ENCODE measurements around the gene LRP5.

Gene LRP5

DNA sequence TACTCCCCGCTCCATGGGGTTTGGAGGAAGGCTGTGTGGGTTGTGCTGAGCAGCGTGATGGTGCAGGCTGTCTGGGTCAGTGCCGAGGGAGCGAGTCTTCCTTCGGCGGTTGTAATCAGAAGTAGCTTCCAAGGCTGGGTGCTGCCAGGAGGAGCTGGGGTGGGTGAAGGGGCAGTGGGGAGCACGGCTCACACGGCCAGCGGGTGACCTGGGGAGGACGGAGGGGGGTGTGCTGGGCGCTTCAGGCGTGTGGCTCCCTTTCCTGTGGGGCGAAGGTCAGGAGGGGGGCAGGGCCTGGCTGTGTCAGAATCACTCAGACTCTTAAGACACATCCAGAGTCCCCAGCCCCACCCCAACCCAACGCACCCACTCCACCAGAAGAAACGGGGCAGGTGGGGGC lies 60.2 kb downstream of the LRP5 start:
- no peak for DNase-seq

DNA sequence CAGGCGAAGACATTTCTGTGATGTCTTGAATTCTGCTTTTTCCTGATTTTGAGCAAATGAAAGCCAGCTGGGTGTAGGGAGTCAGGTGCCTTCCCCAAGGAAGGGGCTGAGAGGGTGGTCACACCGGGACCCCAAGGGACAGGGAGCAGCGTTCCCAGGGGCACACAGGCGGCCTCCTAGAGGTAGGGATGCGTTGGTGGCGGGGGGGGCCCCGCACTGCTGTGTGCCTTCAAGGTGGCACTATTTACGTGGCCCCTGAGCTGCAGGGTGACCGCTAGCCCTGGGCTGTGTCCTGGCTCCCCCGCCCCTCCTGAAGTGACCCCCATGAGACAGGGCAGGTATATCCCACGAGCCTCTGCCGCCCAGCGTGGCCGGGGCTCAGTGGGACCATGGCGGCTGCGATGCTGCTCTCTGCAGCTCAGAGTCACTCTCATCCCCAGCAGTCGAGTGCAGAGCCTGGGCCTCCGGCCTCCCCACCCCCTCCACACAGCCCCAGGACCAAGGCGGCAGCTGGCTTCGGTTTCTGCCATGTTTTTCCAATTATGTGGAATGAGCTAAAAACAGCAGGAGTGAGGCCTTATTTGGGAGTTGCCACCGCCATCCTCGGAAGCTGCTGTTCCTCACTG lies 60.9 kb downstream of the LRP5 start:
- no peak for DNase-seq

DNA sequence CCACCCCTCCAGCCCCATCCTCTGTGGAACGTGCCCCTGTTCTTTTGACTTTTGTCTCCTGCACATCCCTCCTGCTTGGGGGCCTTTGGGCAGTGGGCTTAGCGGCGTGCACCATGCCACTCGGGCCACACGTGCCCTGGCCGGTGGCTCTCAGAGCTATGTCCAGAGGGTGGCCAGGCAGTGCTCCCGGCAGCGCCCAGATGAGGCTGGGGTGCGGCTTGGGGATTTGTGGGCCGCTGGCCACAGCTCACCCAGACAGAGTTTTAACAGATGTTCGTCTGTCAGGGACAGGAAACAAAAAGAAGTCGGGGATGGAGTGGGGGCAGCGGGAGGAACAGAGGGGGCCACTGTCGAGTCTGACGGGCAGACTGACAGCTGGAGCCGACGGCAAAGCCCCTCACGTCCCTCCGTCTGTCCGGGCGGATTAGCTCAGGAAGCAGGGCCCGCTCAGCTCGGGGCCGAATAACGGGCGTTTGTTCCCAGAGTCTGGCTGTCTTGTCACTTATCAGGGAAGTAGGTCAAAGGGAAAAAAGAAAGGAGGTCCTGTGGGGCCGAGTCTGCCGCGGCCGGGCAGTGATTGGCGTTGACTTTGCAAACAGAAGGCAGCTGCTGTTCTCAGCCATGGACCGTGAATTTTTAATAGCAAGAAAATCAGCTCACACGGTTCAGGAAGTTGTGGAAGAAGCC lies 61.6 kb downstream of the LRP5 start:
- no peak for DNase-seq

DNA sequence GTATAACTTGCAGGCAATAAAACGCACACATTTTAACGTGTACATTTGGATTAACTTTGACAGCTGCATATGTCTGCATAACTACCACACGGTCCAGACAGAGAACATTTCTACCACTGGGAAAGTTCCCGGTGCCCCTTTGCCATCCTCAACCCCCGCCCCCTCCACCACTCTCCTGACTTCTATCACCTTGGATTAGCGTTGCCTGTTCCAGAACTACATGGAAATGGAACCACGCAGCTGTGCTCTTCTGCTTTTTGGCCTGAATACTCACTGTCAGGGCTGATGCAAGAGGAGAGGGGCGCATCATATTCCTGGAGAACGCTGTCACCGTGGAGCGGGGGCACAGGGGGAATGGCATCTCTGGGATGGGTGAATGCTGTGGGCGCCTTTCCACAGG lies 62.1 kb downstream of the LRP5 start:
- DNase-seq = no peak

DNA sequence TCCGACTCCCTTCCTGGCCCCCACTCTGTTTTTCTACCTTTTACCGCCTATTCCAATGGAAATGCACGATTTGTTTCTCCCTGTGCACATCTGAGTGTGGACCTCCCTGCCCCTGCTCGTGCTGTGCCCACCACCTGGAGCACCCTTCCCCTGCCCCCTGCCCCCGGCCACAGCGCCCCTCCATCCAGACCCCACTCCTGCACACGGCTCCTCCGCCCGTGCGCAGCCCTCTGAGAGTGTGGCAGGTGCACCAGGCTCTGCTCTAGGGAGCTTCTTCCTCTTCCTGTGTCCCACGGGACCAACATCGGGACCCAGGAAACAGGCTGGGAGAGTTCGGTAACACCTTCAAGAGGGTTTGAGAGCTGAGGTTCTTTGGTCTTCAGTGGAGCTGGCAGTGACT lies 62.9 kb downstream of the LRP5 start:
- DNase-seq = no peak

DNA sequence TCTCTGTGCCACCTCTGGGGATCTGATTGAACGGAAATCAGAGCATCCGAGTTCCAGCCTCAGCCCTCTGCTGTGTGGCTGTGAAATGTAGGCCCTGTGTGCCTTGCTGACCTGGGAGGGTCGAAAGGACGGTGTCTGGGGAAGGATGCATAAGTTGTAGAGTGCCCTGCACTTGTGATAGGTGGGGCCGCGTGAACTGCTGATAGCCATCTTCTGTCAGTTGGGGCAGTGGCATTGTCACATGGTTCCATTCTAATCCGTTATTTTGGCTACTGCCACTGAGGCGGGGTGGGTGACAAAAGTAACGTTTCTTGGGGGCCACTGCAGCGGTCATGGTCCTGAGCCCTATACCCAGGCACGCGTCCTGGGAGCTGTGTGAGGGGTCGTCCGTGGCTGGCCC lies 63.4 kb downstream of the LRP5 start:
- no peak for DNase-seq

DNA sequence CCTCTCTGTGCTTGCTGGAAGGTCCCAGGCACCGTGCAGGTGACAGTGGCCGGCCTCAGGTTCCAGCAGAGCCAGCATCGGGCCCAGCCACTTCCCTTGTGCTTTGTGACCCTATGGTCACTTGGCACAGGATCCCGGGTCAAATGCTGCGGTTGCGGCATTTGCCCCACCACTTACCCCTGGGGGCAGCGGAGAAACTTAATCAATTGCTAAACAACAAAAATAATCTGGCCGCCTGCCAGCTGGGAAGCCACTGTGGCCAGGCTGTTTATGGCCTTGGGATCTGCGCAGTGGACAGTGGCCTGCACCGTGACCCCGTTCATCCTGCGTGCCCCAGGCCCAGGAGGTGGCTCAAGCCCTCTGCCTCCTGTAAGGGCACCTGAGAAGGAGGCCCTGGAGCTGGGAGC lies 65.0 kb downstream of the LRP5 start:
- no peak for DNase-seq

DNA sequence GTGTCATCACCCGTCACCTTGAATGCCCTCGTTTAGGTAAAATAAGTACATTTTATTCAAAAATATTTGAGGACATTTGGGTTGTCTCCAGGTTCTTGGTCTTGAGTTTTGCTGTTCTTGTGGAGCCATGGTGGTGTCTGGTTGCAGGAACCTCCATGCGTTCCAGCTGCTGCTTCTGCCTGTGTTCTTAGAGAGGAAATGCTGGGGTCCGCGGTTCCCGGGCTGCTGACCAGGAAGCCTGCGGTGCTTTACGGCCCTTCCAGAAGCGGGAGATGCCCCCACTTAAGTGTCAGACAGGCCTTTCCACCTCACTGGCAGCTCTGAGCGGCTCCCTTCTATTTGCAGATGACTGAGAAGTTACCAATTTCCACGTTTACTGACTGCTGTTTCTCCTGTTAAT lies 66.8 kb downstream of the LRP5 start:
- DNase-seq = no peak

DNA sequence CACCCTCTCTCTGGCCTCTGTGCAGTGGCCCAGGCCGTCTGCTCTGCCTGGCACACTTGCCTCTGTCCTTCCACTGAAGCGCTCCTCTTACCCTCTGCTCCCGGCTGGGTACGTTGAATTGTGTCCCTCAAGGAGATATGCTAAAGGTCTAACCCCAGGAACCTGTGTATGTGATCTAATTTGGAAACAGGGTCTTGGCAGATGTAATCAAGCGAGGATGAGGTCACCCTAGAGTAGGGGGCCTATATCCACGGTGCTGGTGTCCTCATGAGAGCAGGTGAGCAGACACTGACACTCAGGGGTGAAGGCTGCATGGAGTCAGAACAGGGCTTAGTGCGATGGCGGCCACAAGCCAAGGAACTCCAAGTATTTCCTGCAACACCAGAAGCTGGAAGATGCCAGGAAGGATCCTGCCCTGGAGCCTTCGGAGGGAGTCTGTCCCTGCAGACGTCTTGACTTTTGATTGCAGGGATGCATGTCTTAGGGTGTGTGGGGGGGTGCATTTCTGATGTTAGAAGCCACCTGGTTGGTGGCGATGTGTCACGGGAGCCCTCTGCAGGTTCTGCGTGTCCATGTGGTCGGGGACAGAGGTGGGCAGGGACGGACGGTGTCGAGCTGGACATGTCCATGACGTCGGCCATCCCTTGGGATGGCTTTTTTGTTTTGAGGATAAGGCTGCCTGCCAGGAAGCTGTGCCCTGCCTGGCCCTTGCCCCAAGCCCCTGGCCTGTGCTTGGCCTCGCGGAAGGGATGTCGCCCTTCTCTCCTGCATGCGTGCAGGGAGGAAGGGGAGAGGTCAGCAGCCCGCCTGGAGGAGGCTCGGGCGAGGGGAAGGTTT lies 68.6 kb downstream of the LRP5 start:
- DNase-seq = no peak

DNA sequence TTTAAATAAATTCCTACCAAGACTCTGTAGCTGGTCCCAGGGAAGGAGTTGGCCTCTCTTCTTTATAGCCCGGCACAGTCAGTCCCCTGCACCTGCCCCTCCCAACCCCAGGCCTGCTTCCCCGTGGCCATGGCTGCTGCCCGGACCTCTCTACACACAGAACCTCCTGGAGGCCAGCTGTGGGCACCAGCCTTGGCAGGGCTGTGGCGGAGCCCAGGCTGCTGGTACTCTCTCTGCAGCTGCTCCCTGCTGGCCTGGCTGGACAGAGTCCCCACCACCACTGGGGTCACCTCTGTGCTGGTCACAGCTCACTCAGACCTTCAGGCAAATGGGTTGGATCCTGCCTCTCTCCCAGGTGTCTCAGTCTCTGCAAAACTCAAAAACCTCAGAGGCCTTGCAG lies 69.3 kb downstream of the LRP5 start:
- DNase-seq = no peak

DNA sequence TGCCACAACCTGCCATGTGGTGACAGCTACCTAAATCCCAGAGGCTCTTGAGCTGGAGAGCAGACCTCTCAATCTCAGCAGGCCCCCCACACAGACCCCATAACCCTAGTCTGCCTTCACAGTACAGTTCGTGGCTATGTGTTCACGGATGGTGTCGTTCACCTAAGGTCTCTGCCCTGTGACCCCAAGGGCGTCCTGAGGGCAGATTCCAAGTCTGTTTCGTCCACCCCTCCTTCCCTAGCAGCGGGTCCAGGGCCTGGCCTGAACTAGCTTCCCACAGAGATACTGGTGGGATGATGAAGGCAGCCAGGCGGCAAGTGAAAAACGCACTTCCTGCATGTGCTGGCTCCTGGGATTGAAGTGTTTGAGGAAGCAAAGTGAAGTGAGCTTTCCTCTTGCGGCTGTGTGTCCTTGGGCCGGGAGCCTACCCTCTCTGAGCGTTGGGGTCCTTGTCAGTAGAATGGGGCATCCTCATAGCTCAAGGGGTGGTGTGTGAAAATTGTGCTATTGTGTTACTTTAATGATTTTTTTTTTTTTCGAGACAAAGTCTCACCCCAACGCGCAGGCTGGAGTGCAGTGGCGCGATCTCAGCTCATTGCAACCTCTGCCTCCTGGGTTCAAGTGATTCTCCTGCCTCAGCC lies 70.1 kb downstream of the LRP5 start:
- DNase-seq = no peak

DNA sequence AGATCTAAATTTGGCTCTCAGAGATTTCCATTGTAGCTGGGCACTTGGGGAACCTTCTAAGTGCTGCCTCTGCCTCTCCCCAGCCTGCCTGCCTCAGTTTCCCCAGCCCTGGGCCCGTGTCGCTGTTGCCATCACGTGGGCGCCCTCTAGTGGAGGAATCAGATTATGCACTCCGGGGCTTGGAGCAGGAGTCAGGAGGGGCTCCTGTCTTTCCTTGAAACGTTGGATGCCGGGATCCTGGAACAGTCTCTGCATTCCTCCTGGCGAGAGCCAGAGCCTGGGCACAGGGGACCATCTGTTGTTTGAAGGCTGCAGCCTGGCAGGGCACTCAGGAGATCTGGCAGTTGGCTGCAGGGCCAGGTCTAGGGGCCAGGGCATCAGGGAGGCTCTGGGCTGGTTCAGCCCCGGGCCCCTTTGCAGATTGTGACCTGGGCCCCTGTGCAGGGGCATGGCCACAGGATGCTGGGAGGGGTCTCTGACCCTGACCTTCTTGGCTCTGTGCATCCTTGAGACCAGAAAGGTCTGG lies 71.6 kb downstream of the LRP5 start:
- DNase-seq = peak; percentile 50

DNA sequence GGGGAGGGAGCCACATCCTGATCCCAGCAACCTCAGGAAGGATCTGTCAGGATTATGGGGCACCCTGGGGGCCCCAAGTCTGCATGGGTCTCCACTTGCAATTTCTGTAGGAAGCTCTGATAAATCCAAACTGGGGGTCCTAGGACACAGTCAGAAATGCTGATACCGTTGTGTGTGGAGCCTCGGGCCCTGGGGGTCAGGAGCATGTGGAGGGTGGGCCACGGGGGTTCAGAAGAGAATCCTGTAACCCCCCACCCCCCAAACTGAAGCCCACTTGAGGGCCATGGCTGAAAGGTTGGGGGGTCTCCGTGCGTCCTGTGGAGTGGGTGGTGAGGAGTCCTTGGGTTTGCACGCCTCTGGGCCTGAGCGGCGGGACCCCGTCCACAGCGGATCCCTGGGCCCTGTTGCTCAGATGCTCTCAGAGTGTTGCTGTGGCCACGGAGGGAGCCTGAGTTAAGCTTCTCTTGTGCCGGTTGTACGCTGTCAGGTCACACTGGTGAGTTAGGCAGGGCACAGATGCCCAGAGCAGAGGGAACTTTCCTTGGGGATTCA lies 72.2 kb downstream of the LRP5 start:
- no peak for DNase-seq

DNA sequence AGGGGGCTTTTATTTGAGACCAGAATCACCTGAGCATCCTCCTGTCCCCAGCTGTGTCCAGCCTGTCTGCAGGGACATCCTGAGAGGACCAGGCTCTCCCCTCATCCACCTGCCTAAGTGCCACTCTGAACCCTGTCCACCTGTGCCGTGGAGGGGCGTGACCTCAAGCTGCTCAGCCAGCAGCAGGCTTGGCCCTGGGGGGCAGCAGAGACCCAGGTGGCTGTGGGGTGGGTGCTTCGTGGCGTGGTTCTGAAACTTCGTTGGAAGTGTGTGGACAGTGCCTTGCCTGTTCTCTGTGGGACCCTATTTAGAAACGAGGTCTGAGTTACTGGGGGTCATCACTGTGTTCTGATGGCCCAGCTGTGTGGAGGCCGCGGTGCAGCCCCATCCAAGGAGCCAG lies 72.7 kb downstream of the LRP5 start:
- DNase-seq = no peak

DNA sequence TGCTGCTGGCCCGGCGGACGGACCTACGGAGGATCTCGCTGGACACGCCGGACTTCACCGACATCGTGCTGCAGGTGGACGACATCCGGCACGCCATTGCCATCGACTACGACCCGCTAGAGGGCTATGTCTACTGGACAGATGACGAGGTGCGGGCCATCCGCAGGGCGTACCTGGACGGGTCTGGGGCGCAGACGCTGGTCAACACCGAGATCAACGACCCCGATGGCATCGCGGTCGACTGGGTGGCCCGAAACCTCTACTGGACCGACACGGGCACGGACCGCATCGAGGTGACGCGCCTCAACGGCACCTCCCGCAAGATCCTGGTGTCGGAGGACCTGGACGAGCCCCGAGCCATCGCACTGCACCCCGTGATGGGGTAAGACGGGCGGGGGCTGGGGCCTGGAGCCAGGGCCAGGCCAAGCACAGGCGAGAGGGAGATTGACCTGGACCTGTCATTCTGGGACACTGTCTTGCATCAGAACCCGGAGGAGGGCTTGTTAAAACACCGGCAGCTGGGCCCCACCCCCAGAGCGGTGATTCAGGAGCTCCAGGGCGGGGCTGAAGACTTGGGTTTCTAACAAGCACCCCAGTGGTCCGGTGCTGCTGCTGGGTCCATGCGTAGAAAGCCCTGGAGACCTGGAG lies 74.1 kb downstream of the LRP5 start:
- DNase-seq = no peak

DNA sequence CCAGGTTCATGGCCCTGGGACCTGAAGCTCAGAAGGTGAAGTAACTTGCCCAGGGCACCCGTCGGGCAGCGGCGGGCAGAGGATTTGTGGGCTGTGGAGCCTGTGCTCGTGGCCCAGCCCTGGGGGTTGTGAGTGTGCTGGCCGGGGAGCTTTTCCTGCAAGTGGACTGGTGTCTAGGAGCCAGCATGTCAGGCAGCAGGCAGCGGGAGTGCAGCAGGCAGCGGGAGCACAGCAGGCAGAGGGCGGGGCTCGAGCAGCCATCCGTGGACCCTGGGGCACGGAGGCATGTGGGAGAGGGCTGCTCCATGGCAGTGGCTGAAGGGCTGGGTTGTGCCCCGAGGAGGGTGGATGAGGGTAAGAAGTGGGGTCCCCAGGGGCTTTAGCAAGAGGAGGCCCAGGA lies 75.4 kb downstream of the LRP5 start:
- no peak for DNase-seq

DNA sequence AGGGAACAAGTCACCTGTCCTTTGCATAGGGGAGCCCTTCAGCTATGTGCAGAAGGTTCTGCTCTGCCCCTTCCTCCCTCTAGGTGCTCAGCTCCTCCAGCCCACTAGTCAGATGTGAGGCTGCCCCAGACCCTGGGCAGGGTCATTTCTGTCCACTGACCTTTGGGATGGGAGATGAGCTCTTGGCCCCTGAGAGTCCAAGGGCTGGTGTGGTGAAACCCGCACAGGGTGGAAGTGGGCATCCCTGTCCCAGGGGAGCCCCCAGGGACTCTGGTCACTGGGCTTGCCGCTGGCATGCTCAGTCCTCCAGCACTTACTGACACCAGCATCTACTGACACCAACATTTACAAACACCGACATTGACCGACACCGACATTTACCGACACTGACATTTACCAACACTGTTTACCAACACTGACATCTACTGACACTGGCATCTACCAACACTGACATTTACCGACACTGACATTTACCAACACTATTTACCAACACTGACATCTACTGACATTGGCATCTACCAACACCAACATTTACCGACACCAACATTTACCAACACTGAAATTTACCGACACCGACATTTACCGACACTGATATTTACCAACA lies 76.3 kb downstream of the LRP5 start:
- no peak for DNase-seq

DNA sequence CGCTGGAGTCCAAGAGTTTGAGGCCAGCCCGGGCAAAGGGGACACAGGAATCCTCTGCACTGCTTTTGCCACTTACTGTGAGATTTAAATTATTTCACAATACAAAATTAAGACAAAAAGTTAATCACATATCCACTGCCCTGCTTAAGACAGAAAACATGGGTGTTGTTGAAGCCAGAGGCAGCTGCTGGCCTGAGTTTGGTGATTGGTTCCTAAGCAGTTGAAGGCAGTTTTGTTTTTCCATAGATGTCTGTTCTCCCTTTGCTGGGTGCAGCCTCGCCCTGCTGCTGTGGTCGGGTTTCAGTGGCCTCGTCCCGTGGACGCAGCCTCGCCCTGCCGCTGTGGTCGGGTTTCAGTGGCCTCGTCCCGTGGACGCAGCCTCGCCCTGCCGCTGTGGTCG lies 77.9 kb downstream of the LRP5 start:
- no peak for DNase-seq

DNA sequence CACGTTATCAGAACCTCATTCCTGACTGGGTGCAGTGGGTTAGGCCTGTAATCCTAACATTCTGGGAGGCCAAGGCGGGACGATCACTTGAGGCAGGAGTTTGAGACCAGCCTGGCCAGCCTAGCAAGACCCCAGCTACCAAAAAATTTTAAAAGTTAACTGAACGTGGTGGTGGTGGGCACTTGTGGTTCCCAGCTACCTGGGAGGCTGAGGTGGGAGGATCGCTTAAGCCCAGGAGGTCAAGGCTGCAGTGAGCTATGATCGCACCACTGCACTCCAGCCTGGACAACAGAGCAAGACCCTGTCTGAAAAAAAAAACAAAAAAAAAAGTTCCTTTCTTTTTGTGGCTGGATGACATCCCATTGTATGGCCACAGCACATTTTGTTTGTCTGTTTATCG lies 80.4 kb downstream of the LRP5 start:
- no peak for DNase-seq

DNA sequence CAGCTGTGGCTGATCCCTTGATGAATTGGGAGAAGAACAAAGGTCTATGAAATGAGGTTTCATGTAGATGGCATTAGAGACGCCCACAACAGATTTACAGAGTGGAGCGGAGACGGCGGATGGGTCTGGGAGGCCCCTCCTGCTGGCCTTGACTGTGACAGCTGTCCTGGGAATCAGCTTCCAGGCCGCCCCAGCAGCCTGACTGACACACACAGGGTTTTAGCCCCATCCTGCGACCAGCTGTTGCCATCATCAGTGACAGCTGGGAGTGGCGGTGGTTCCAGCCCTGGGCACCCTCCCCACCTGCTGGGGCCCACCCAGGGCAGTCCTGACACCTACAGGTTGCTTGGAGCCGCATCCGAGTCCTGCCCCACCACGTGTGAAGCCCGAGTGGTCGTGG lies 84.1 kb downstream of the LRP5 start:
- no peak for DNase-seq

DNA sequence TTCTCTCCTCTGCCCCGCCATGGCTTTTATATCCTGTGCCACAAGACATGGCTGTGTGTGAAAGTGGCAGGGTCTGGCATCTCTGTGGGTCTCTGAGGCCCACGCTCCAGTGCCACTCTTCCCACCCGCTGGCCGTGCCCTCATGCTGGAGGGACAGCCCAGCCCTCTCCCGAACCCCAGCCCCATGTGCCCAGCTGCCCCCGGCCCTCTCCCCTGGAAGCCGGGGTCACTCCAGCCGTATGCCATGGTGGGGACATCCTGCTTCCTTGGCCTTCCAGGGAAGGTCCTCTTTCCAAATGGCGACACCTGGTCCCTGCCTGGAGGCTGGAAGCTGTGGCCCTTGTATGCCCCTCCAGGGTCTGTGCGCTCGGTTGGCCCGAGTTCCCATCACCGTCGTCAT lies 84.9 kb downstream of the LRP5 start:
- no peak for DNase-seq
